H1 (cell line): ENCODE results near the gene SEMA3G. TPM values are rescaled to one million over a fixed set of nuclear protein-coding genes. Genes with fewer than 3 reads are reported as not detected.

Source experiments
- CBX8 ChIP-seq: fragments of 300-800, 300-1000 bp; sonication (generic); IDR thresholded peaks from 2 replicates; pipeline ENCODE4 v1.7.1; 2016; ENCODE audit warnings: low read depth, low read length, borderline replicate concordance
- GABPA ChIP-seq: IDR thresholded peaks from 2 replicates; pipeline ENCODE4 v1.6.1; 2011; ENCODE audit warnings: mild to moderate bottlenecking, low read length, moderate library complexity, borderline replicate concordance; ENCODE audit not compliant: insufficient read depth
- SP4 ChIP-seq: IDR thresholded peaks from 2 replicates; pipeline ENCODE4 v1.6.1; 2012; ENCODE audit warnings: low read length, inconsistent platforms
- TAF1 ChIP-seq: IDR thresholded peaks from 2 replicates; pipeline ENCODE4 v1.6.1; 2011; ENCODE audit warnings: mild to moderate bottlenecking, low read depth, low read length
- TCF12 ChIP-seq: IDR thresholded peaks from 2 replicates; pipeline ENCODE4 v1.6.1; 2011; ENCODE audit warnings: low read depth, mild to moderate bottlenecking, low read length
- polyA plus RNA-seq, 7 experiments: library from polyadenylated mRNA; depleted of rRNA in 3 of 7; stranded (reverse) in 5 of 7; unstranded in 2 of 7; fragments of >200 nt in 5 of 7; fragments of 200-250 nt in 2 of 7; gene quantifications; 1 replicate in 5 of 7; 2 replicates in 1 of 7; 4 replicates in 1 of 7; pipeline versions ENCODE4 v1.2.1 to v1.2.3, GENCODE V29; 2011 to 2013; ENCODE audit warnings: missing spikeins in 2 of 7, mixed read lengths in 2 of 7
- total RNA-seq: library from RNA; stranded (reverse); fragmentation: NEBNext Ultra II Directional; extraction: Animal tissue kit (Norgen Biotek cat#: 25700); gene quantifications from 2 replicates; pipeline ENCODE4 v1.2.1, GENCODE V29; 2021

Gene SEMA3G
- total and polyA plus RNA-seq, 2 of the 8 experiments (the other 6 are each of a cell fraction or from before 2014, with no cell fraction given), result 0.95 to 1.5 TPM

GRCh38 chr3:52406791-52407510, 38.0 kb downstream of the SEMA3G start (continued):
- TF ChIP-seq CBX8, result no peak
- no peak for TF ChIP-seq SP4
- no peak for TF ChIP-seq TCF12
- no peak for TF ChIP-seq TAF1
- no peak for TF ChIP-seq GABPA
